Mesodermal cell (in vitro differentiated cells): ENCODE results near the gene MYLK4.

ENCODE experiments used
- H3K27ac ChIP-seq: 2 replicates; pipeline ENCODE4 v1.7.0; 2013; ENCODE audit warnings: mild to moderate bottlenecking, low read depth, low read length, moderate library complexity; ENCODE audit not compliant: severe bottlenecking
- H3K36me3 ChIP-seq: 2 replicates; pipeline ENCODE4 v1.7.1; 2013; ENCODE audit warnings: mild to moderate bottlenecking, low read length, moderate library complexity; ENCODE audit not compliant: control insufficient read depth, insufficient read depth
- H3K4me1 ChIP-seq: one replicate; pipeline ENCODE4 v1.7.1; 2013; ENCODE audit warnings: mild to moderate bottlenecking, low read length; ENCODE audit not compliant: insufficient read depth, control insufficient read depth, poor library complexity, severe bottlenecking
- H3K4me3 ChIP-seq: 2 replicates; pipeline ENCODE4 v1.7.0; 2013; ENCODE audit warnings: low read length, control low read depth, mild to moderate bottlenecking; ENCODE audit not compliant: insufficient read depth, poor library complexity, severe bottlenecking; ENCODE audit errors: extremely low read depth
- H3K9me3 ChIP-seq: 2 replicates; pipeline ENCODE4 v1.7.1; 2013; ENCODE audit warnings: mild to moderate bottlenecking, low read length, moderate library complexity; ENCODE audit not compliant: control insufficient read depth
- WGBS, 2 experiments: methylation state at CpG; one replicate each; pipeline ENCODE4 v1.1.5; 2013; ENCODE audit warnings: missing lambda C conversion rate in 2 of 2; ENCODE audit not compliant: insufficient coverage in 2 of 2; 5-methylcytosine and 5-hydroxymethylcytosine counted together

MYLK4 gene

DNA sequence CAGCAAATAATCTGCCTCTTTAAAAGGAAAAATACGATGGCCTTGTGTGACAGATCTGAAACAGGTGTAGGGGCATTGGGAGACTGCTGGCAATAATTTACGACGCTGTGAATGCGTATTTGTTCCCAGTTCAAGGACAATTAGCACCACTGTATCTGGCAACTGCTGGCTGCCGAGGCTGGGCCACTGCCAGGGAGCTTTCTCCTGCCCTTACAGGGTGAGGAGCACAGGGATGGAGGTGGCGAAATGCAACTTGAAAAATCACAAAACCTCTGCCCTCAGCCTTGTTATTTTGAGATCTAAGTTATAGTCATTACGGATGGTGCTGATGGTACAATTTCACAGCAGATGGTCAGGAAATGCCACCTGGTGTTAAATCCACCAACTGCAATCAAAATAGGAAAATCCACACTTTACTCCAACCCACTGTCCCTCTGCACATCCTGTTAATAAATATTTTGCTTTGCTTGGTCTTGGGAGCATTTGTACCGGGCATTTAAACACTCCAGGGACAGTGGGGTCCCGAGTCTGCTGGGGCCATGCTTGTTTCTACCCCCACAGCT, 6.4 kb downstream of the MYLK4 start:
- Histone ChIP-seq H3K4me3 (no peak overlapping the region), H3K4me1 (peaks cover 14% of the 10 kb centered on the region), H3K36me3 (no peaks in the 10 kb centered on the region), H3K27ac (no peak overlapping the region), H3K9me3 (no peaks in the 10 kb centered on the region)
- 91 to 97% methylated on average over 5 to 7 of the region's 9 CpGs for whole genome bisulfite sequencing, 2 experiments

DNA sequence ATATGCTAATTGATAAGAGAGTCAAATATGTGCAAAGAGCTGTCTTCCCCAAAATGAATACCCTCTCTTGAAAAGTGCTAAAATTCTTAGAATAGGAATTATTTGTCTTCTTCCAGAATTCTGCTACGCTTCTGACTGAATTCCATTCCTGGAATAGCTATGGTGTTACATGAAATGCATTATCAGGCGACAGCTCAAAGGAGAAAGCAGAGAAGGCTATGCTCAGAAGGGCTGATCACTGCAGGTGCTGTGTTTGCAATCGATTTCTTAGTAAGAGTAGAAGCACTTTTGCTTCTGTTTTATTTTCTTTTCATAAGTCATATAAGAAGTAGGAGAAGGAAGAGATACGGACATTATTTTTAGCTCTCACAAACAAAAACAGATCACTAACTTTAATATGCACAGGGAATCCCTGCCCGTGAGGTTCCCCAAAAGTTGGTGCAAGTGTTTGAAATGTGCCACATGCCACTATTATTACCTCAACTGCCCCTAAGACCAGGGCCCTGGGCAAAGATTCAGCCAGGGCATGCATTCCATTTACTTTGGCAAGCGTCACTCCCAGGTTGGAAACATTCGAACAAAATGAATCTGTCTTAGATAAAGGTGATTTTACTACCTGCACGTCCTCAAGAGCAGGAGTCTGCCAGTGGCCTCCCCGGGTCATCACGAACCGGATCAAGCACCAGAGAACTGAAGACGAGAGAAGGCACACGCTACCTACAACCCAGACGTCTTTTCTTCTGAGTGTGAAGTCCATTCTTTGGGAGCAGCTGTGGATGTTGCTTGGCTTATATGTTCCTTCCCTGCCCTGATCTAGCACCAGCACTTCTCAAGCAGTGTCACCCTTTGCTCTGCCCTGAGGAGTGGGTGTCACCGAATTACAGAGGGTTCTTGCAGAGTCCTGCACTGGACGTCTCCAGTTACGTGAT, 7.2 kb downstream of the MYLK4 start:
- Histone ChIP-seq H3K4me3 (no peak overlapping the region), H3K4me1 (peaks cover 14% of the 10 kb centered on the region), H3K27ac (no peak overlapping the region), H3K36me3 (no peaks in the 10 kb centered on the region), H3K9me3 (no peaks in the 10 kb centered on the region)
- WGBS, 2 experiments, result 89 to 94% methylated on average over 13 to 14 of the region's 17 CpGs

GRCh38 chr6:2741756-2742155, 9.0 kb downstream of the MYLK4 start:
- Histone ChIP-seq H3K9me3 (no peaks in the 10 kb centered on the region), H3K36me3 (no peaks in the 10 kb centered on the region), H3K4me1 (peaks cover 12% of the 10 kb centered on the region), H3K4me3 (no peak overlapping the region), H3K27ac (no peak overlapping the region)
- WGBS, 2 experiments, result 100% methylated on average over 1 to 2 of the region's 2 CpGs

DNA sequence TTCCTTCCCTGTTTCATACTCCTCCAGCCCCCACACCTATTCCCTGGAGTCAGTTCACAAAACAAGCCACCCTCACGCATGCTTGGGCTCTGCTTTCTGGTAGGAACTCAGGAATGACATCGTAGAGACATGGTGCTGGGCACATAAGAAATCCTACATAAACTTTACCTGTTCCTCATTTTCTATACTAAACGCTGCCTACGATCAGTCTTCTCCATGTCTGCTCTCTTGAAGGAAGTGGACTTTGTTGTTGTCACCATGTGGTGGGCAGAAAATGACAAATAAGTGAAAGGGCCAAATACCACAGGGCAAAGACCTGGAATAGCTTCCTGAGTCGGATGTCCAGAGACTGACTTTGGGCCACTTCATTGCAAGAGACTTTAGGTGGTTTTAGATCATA, 10.1 kb downstream of the MYLK4 start:
- Histone ChIP-seq H3K36me3 (no peaks in the 10 kb centered on the region), H3K9me3 (no peaks in the 10 kb centered on the region), H3K4me3 (no peak overlapping the region), H3K4me1 (peaks cover 5% of the 10 kb centered on the region), H3K27ac (no peak overlapping the region)
- WGBS, 2 experiments, result 86 to 94% methylated on average over 2 to 3 of the region's 5 CpGs

DNA sequence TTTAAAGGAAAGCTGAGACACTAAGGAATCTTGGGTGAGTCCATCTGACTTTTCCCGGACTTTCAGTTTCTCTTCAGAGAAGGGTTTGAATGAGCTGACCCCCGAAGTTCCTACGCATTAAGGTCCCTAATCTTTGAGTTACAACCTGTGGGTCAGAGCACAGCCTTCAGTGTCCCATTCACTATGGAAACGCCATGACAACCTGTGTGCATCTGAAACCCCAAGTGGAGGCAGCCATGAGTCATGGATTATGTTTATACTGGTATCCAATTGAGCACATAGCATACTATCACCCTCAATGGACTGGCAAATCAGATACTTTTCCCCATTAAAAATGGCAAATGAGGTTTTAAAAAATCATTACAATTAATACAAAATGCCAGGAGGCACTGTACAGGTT, 11.4 kb downstream of the MYLK4 start:
- Histone ChIP-seq H3K4me1 (peaks cover 5% of the 10 kb centered on the region), H3K36me3 (no peaks in the 10 kb centered on the region), H3K27ac (no peak overlapping the region), H3K4me3 (no peak overlapping the region), H3K9me3 (no peaks in the 10 kb centered on the region)
- 88 to 95% methylated on average over 2 to 4 of the region's 4 CpGs for WGBS, 2 experiments

DNA sequence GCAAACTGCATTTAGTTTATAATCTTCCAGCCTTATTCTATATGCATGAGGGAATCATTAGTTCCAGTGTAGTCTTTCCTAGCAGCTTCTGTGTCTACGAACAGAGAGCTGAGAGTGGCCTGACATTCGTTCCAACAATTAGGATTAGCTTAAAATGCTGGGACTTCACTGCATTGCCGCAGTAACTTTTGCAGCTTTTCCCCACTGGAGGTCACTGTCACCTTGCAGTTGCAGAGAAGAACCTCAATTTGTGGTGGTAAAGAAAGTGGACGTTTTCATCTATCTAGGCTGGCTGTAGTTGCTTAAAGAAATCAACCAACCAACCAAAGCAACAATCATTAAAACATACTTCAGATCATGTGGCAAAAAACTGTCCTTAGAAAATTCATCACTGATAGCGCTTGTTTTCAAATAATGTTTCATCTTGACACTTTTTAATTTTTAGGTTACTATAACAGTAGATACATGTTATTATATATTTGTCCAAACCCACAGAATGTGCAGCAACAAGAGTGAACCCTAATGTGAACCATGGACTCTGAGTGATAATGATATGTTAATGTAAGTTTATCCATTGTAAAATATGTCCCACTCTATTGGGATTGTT, 12.2 kb downstream of the MYLK4 start:
- 23 to 24% methylated on average over 3 of the region's 5 CpGs for WGBS, 2 experiments
- Histone ChIP-seq H3K4me1 (peaks cover 3% of the 10 kb centered on the region), H3K4me3 (no peak overlapping the region), H3K27ac (no peak overlapping the region), H3K36me3 (no peaks in the 10 kb centered on the region), H3K9me3 (no peaks in the 10 kb centered on the region)

DNA sequence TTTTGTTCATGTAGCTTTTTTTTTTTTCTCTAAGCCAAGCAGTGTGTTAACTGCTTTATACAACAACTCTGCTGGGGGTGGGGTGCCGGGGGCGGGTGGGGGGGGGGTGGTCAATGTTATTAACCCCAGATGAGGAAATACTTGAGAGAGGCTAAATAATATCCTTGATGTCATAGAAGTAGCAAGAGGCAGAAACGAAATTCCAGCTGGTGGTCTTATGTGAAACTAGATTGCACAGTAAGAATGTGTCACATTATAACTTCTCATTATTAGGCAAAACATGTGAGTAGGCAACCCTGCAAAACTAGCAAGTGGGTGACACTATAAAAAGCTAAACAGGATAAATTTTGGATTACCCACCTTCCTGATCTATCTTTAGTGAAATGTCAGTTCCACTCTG, 12.8 kb downstream of the MYLK4 start:
- no CpG with 5 or more reads among the region's 3 CpGs for WGBS, 2 experiments
- no peak overlapping the region for H3K4me3 ChIP-seq
- no peaks in the 10 kb centered on the region for H3K9me3 ChIP-seq
- no peaks in the 10 kb centered on the region for H3K36me3 ChIP-seq
- H3K4me1 ChIP-seq, result no peaks in the 10 kb centered on the region
- no peak overlapping the region for H3K27ac ChIP-seq

DNA sequence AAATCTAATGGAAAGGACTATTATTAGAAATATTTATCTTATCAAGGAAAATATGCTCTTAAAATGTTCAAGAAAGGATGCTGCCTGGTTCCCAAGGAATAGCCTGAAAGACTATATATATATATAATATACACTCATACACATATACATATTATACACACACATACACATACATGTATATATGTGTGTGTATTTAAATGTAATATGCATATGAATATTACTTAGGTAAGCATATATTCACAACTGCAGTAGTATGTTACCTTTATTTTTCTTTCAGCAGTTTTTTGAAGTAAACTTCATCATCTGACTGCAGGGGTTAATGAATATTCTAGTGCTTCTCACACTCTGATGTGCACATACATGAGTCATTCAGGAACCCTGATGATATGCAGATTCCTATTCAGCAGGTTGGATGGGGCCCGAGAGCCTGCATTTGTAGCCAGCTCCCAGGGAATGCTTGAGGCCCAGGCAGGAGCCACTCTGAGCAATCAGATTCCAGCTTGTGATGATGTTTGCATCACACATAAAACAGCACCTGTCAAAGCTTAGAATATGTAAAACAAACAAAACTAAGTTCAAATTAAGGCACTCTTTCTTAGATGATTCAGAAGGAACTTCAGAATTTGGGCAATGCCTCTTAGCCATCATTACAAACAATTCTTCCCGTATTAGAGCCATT, 16.1 kb downstream of the MYLK4 start:
- H3K9me3 ChIP-seq, result no peaks in the 10 kb centered on the region

GRCh38 chr6:2733736-2734480, 16.8 kb downstream of the MYLK4 start:
- 83 to 88% methylated on average over 19 of the region's 22 CpGs for WGBS, 2 experiments
- Histone ChIP-seq H3K4me3 (no peak overlapping the region), H3K36me3 (no peaks in the 10 kb centered on the region), H3K4me1 (no peaks in the 10 kb centered on the region), H3K9me3 (no peaks in the 10 kb centered on the region), H3K27ac (no peak overlapping the region)

More for the DNA sequence above, 16.1 kb downstream of the MYLK4 start:
- WGBS, 2 experiments, result 27 to 62% methylated on average over 1 to 2 of the region's 2 CpGs
- Histone ChIP-seq H3K4me1 (no peaks in the 10 kb centered on the region), H3K36me3 (no peaks in the 10 kb centered on the region), H3K27ac (no peak overlapping the region), H3K4me3 (no peak overlapping the region)

- no peak overlapping the region for H3K27ac ChIP-seq
- 93 to 100% methylated on average over 2 of the region's 5 CpGs for WGBS, 2 experiments
- H3K4me1 ChIP-seq, result no peaks in the 10 kb centered on the region
- H3K4me3 ChIP-seq, result no peak overlapping the region
- no peaks in the 10 kb centered on the region for H3K9me3 ChIP-seq
- H3K36me3 ChIP-seq, result no peaks in the 10 kb centered on the region
Observed at GRCh38 chr6:2733324-2733723, 17.4 kb downstream of the MYLK4 start.
